H9 (cell line): Measurements from ENCODE around the gene ATAD2B. TPM values are rescaled to one million over a fixed set of nuclear protein-coding genes. Genes with fewer than 3 reads are reported as not detected.

Experiments used
- DNase-seq: peaks from one replicate; pipeline ENCODE4 v3.0.0-alpha.2; 2017
- H2AFZ ChIP-seq: one replicate; pipeline ENCODE4 v1.6.1; 2013; ENCODE audit warnings: mild to moderate bottlenecking, low read length, control low read depth, moderate library complexity
- H2AK5ac ChIP-seq: 2 replicates; pipeline ENCODE4 v1.6.1; 2013; ENCODE audit warnings: low read length, control low read depth, mixed read lengths; ENCODE audit not compliant: insufficient read length
- H2BK120ac ChIP-seq: one replicate; pipeline ENCODE4 v1.6.1; 2013; ENCODE audit warnings: low read depth, mild to moderate bottlenecking, low read length, control low read depth, inconsistent platforms; ENCODE audit not compliant: poor library complexity, severe bottlenecking
- H2BK12ac ChIP-seq: 2 replicates; pipeline ENCODE4 v1.6.1; 2013; ENCODE audit warnings: low read length, control low read depth, mixed read lengths, low read depth; ENCODE audit not compliant: insufficient read length
- H2BK15ac ChIP-seq: 2 replicates; pipeline ENCODE4 v1.6.1; 2013; ENCODE audit warnings: low read depth, low read length, control low read depth
- H2BK20ac ChIP-seq: one replicate; pipeline ENCODE4 v1.6.1; 2013; ENCODE audit warnings: low read depth, mild to moderate bottlenecking, low read length, control low read depth, inconsistent platforms; ENCODE audit not compliant: poor library complexity, severe bottlenecking
- H2BK5ac ChIP-seq: 2 replicates; pipeline ENCODE4 v1.6.1; 2013; ENCODE audit warnings: low read length, control low read depth, mixed read lengths; ENCODE audit not compliant: insufficient read length
- H3K14ac ChIP-seq: 2 replicates; pipeline ENCODE4 v1.6.1; 2013; ENCODE audit warnings: low read length, control low read depth; ENCODE audit not compliant: insufficient read depth
- H3K18ac ChIP-seq: 2 replicates; pipeline ENCODE4 v1.6.1; 2013; ENCODE audit warnings: low read depth, mild to moderate bottlenecking, mixed read lengths, low read length, control low read depth; ENCODE audit not compliant: insufficient read length
- H3K23ac ChIP-seq: 2 replicates; pipeline ENCODE4 v1.6.1; 2013; ENCODE audit warnings: low read length, control low read depth, mixed read lengths, low read depth; ENCODE audit not compliant: insufficient read length
- H3K23me2 ChIP-seq: 2 replicates; pipeline ENCODE4 v1.6.1; 2013; ENCODE audit warnings: low read depth, mild to moderate bottlenecking, mixed read lengths, low read length, control low read depth; ENCODE audit not compliant: insufficient read length, poor library complexity, severe bottlenecking
- H3K27ac ChIP-seq: 2 replicates; pipeline ENCODE4 v1.5.1; 2013; ENCODE audit warnings: low read length, control low read depth, mixed read lengths, low read depth; ENCODE audit not compliant: insufficient read length
- H3K27me3 ChIP-seq: 2 replicates; pipeline ENCODE4 v1.6.1; 2013; ENCODE audit warnings: low read length, control low read depth, inconsistent platforms; ENCODE audit not compliant: insufficient read depth
- H3K4ac ChIP-seq: 2 replicates; pipeline ENCODE4 v1.6.1; 2013; ENCODE audit warnings: low read depth, mild to moderate bottlenecking, control low read depth, inconsistent platforms, low read length, moderate library complexity
- H3K4me1 ChIP-seq: 2 replicates; pipeline ENCODE4 v1.6.1; 2013; ENCODE audit warnings: low read length, control low read depth, inconsistent platforms; ENCODE audit not compliant: insufficient read depth
- H3K4me2 ChIP-seq: 2 replicates; pipeline ENCODE4 v1.6.1; 2013; ENCODE audit warnings: low read length, control low read depth, mixed read lengths; ENCODE audit not compliant: insufficient read length, insufficient read depth
- H3K56ac ChIP-seq: 2 replicates; pipeline ENCODE4 v1.6.1; 2013; ENCODE audit warnings: low read depth, mild to moderate bottlenecking, mixed read lengths, low read length, control low read depth; ENCODE audit not compliant: insufficient read length
- H3K79me1 ChIP-seq: 2 replicates; pipeline ENCODE4 v1.6.1; 2013; ENCODE audit warnings: low read depth, mild to moderate bottlenecking, moderate library complexity, low read length, control low read depth, inconsistent platforms; ENCODE audit not compliant: insufficient read depth, poor library complexity, severe bottlenecking
- H3K79me2 ChIP-seq: 2 replicates; pipeline ENCODE4 v1.6.1; 2013; ENCODE audit warnings: low read length, control low read depth, inconsistent platforms; ENCODE audit not compliant: insufficient read depth
- H3K9ac ChIP-seq: 2 replicates; pipeline ENCODE4 v1.6.1; 2013; ENCODE audit warnings: low read length, control low read depth, mixed read lengths; ENCODE audit not compliant: insufficient read length; ENCODE audit errors: extremely low read depth
- H3K9me3 ChIP-seq: one replicate; pipeline ENCODE4 v1.6.1; 2013; ENCODE audit warnings: low read depth, low read length, inconsistent platforms; ENCODE audit not compliant: control insufficient read depth
- H3T11ph ChIP-seq: one replicate; pipeline ENCODE4 v1.6.1; 2013; ENCODE audit warnings: mild to moderate bottlenecking, low read length, control low read depth, inconsistent platforms
- H4K20me1 ChIP-seq: one replicate; pipeline ENCODE4 v1.6.1; 2013; ENCODE audit not compliant: control insufficient read depth, insufficient read length, insufficient read depth
- H4K5ac ChIP-seq: 2 replicates; pipeline ENCODE4 v1.6.1; 2013; ENCODE audit warnings: low read depth, mild to moderate bottlenecking, mixed read lengths, low read length, control low read depth; ENCODE audit not compliant: insufficient read length
- H4K8ac ChIP-seq: replicated peaks from 2 replicates; pipeline ENCODE4 v1.6.1; 2013; ENCODE audit warnings: low read length, control low read depth, mixed read lengths, low read depth; ENCODE audit not compliant: insufficient read length
- H4K91ac ChIP-seq: 2 replicates; pipeline ENCODE4 v1.6.1; 2013; ENCODE audit warnings: low read depth, mild to moderate bottlenecking, moderate library complexity, mixed read lengths, low read length, control low read depth; ENCODE audit not compliant: insufficient read length
- H3K27ac Mint-ChIP-seq, 3 experiments: 2 replicates in 2 of 3; 3 replicates in 1 of 3; pipeline ENCODE4 v1.8.0; 2020 to 2021; ENCODE audit warnings: mixed read lengths in 3 of 3, mild to moderate bottlenecking in 1 of 3, moderate library complexity in 1 of 3
- H3K27me3 Mint-ChIP-seq: 2 replicates; pipeline ENCODE4 v1.8.0; 2021; ENCODE audit warnings: low read depth, mild to moderate bottlenecking, moderate library complexity, mixed read lengths
- H3K36me3 Mint-ChIP-seq, 3 experiments: 2 replicates in 2 of 3; 3 replicates in 1 of 3; pipeline ENCODE4 v1.8.0; 2020 to 2021; ENCODE audit warnings: low read depth in 3 of 3, mixed read lengths in 3 of 3; ENCODE audit not compliant: insufficient read depth in 1 of 3
- H3K4me1 Mint-ChIP-seq, 2 experiments: 2 replicates each; pipeline ENCODE4 v1.8.0; 2020; ENCODE audit warnings: mixed read lengths in 2 of 2
- H3K4me3 Mint-ChIP-seq, 2 experiments: 2 replicates in 1 of 2; 3 replicates in 1 of 2; pipeline ENCODE4 v1.8.0; 2020 to 2021; ENCODE audit warnings: mild to moderate bottlenecking in 2 of 2, mixed read lengths in 2 of 2, moderate library complexity in 1 of 2
- H3K9me3 Mint-ChIP-seq, 2 experiments: 2 replicates in 1 of 2; 3 replicates in 1 of 2; pipeline ENCODE4 v1.8.0; 2020; ENCODE audit warnings: mild to moderate bottlenecking in 2 of 2, mixed read lengths in 2 of 2, moderate library complexity in 1 of 2
- WGBS: extraction: QIAGEN DNeasy Blood & Tissue Kit; methylation state at CpG from one replicate; pipeline ENCODE4 v1.1.7; 2013; ENCODE audit warnings: missing lambda C conversion rate, low lambda C conversion rate, mixed read lengths; ENCODE audit not compliant: insufficient read length; ENCODE audit errors: extremely low coverage; 5-methylcytosine and 5-hydroxymethylcytosine counted together
- total RNA-seq: library from RNA; stranded (reverse); gene quantifications from 2 replicates; pipeline ENCODE4 v1.2.1, GENCODE V29; 2021
- TF ChIP-seq, protein P1 (sequence below): fragments of 200-600 bp; sonication (generic); conservative IDR thresholded peaks from 3 replicates; pipeline ENCODE4 v1.8.0; 2021; ENCODE audit warnings: antibody characterized with exemption, mild to moderate bottlenecking

ATAD2B gene
- total RNA-seq, 1 experiment from 2014 or later, result 21.4 TPM

GRCh38 chr2:23700627-23701026, 226.3 kb downstream of the ATAD2B start:
- H4K91ac ChIP-seq, result no peak overlapping the region
- TF ChIP-seq, protein P1, sequence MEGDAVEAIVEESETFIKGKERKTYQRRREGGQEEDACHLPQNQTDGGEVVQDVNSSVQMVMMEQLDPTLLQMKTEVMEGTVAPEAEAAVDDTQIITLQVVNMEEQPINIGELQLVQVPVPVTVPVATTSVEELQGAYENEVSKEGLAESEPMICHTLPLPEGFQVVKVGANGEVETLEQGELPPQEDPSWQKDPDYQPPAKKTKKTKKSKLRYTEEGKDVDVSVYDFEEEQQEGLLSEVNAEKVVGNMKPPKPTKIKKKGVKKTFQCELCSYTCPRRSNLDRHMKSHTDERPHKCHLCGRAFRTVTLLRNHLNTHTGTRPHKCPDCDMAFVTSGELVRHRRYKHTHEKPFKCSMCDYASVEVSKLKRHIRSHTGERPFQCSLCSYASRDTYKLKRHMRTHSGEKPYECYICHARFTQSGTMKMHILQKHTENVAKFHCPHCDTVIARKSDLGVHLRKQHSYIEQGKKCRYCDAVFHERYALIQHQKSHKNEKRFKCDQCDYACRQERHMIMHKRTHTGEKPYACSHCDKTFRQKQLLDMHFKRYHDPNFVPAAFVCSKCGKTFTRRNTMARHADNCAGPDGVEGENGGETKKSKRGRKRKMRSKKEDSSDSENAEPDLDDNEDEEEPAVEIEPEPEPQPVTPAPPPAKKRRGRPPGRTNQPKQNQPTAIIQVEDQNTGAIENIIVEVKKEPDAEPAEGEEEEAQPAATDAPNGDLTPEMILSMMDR, result no peak
- H4K8ac ChIP-seq, result no peak overlapping the region
- H3K79me2 ChIP-seq, result no peaks in the 10 kb centered on the region
- H3K27ac Mint-ChIP-seq, result peak overlapping the region in 1 of 3 experiments; percentile 76; a peak in 2 of 7 replicates
- no peaks in the 10 kb centered on the region for H3K23me2 ChIP-seq
- H3K4me3 Mint-ChIP-seq, result no peak overlapping the region
- H2BK15ac ChIP-seq, result no peak overlapping the region
- H3K36me3 Mint-ChIP-seq, result peaks cover 11 to 16% (median 14%) of the 10 kb centered on the region in 3 experiments
- no peak overlapping the region for H3K9ac ChIP-seq
- no peak overlapping the region for H4K5ac ChIP-seq
- no peaks in the 10 kb centered on the region for H3K27me3 ChIP-seq
- no peaks in the 10 kb centered on the region for H3K27me3 Mint-ChIP-seq
- no peak overlapping the region for H2BK5ac ChIP-seq
- H3K23ac ChIP-seq, result no peak overlapping the region
- no peaks in the 10 kb centered on the region for H3K4me1 ChIP-seq
- H3K4ac ChIP-seq, result no peak overlapping the region
- H2BK12ac ChIP-seq, result no peak overlapping the region
- peaks cover 3 to 8% of the 10 kb centered on the region in 2 experiments; a peak in 2 of 4 replicates for H3K4me1 Mint-ChIP-seq
- H3T11ph ChIP-seq, result no peak overlapping the region
- H4K20me1 ChIP-seq, result no peaks in the 10 kb centered on the region
- no peak overlapping the region for H3K18ac ChIP-seq
- H2AFZ ChIP-seq, result no peak overlapping the region
- DNase-seq, result no peak
- H3K79me1 ChIP-seq, result no peaks in the 10 kb centered on the region
- H3K9me3 Mint-ChIP-seq, result peaks cover 7% of the 10 kb centered on the region in 2 experiments; a peak in 3 of 5 replicates
- no peak overlapping the region for H2BK20ac ChIP-seq
- no peak overlapping the region for H2BK120ac ChIP-seq
- H3K4me2 ChIP-seq, result no peak overlapping the region
- H2AK5ac ChIP-seq, result no peak overlapping the region
- no peaks in the 10 kb centered on the region for H3K9me3 ChIP-seq
- H3K27ac ChIP-seq, result no peak overlapping the region
- no peak overlapping the region for H3K56ac ChIP-seq
- no CpG with 5 or more reads among the region's 5 CpGs for WGBS
- H3K14ac ChIP-seq, result no peak overlapping the region
